GM12878 (cell line): ENCODE data around the gene SORL1. TPM values are rescaled to one million over a fixed set of nuclear protein-coding genes. Genes with fewer than 3 reads are reported as not detected.

Source experiments
- ATAC-seq: fragments of 200-7000 bp; cut with Tn5 transposase; 3 replicates; pipeline ENCODE4 v1.9.1; 2020; ENCODE audit warnings: mild to moderate bottlenecking, moderate library complexity
- BruUV-seq: library from RNA; stranded (reverse); fragments of 400-500 nt; replicated peaks from 2 replicates; lab custom pipeline; 2021; lab: Mats Ljungman, UMichigan
- CTCF ChIA-PET: fragments of 300-600 bp; sonication (Branson Sonifier 250); formaldehyde crosslinking; extraction: SDS; loops from one replicate; lab custom pipeline; 2021; ENCODE audit warnings: inconsistent platforms; lab: Yijun Ruan, JAX
- POLR2A ChIA-PET: fragments of 350-600 bp; formaldehyde crosslinking; extraction: SDS; loops from one replicate; lab custom pipeline; 2021; ENCODE audit warnings: inconsistent platforms; lab: Charles Lee
- RAD21 ChIA-PET: fragments of 300-600 bp; sonication (Branson Sonifier 250); formaldehyde crosslinking; loops from one replicate; lab custom pipeline; 2023; ENCODE audit warnings: antibody characterized with exemption; ENCODE audit not compliant: unreplicated experiment; lab: Charles Lee
- SMC1A ChIA-PET: fragments of 300-600 bp; sonication (Branson Sonifier 250); formaldehyde crosslinking; loops from one replicate; lab custom pipeline; 2023; ENCODE audit not compliant: unreplicated experiment, uncharacterized antibody; lab: Charles Lee
- DNase-seq: peaks from one replicate; pipeline ENCODE4 v3.0.0-alpha.2; 2011; ENCODE audit warnings: low read depth, low spot score
- FAIRE-seq: peaks from 3 replicates; lab custom pipeline; 2011; peaks lifted over from hg19 to GRCh38; lab: Jason Lieb, UNC
- H2AFZ ChIP-seq: 2 replicates; pipeline ENCODE4 v1.6.0; 2011; ENCODE audit warnings: low read depth, low read length, control low read depth; ENCODE audit not compliant: control insufficient read depth
- H3K27ac ChIP-seq: 2 replicates; pipeline ENCODE4 v1.5.1; 2011; ENCODE audit warnings: control low read depth; ENCODE audit not compliant: control insufficient read depth, insufficient read depth
- H3K27me3 ChIP-seq, 2 experiments: replicated peaks in 1 of 2; 2 replicates each; pipeline versions ENCODE4 v1.6.0 to v1.6.1; 2011; ENCODE audit warnings: low read length in 1 of 2; ENCODE audit not compliant: control insufficient read depth in 2 of 2, insufficient read depth in 2 of 2
- H3K36me3 ChIP-seq, 2 experiments: 2 replicates each; pipeline ENCODE4 v1.5.1; 2011; ENCODE audit warnings: low read length in 1 of 2; ENCODE audit not compliant: control insufficient read depth in 2 of 2, insufficient read depth in 2 of 2
- H3K4me1 ChIP-seq: 2 replicates; pipeline ENCODE4 v1.6.1; 2011; ENCODE audit warnings: mild to moderate bottlenecking, low read length, moderate library complexity, mixed read lengths; ENCODE audit not compliant: control insufficient read depth, insufficient read depth
- H3K4me2 ChIP-seq: 2 replicates; pipeline ENCODE4 v1.6.0; 2011; ENCODE audit warnings: control low read depth; ENCODE audit not compliant: control insufficient read depth, insufficient read depth
- H3K4me3 ChIP-seq: fragments of 200-600 bp; sonication (generic); 2 replicates; pipeline ENCODE4 v1.5.1; 2016
- H3K79me2 ChIP-seq: 2 replicates; pipeline ENCODE4 v1.6.0; 2011; ENCODE audit warnings: low read length; ENCODE audit not compliant: control insufficient read depth, insufficient read depth
- H3K9ac ChIP-seq: 2 replicates; pipeline ENCODE4 v1.8.0; 2011; ENCODE audit warnings: low read length, control low read depth, mixed read lengths; ENCODE audit not compliant: control insufficient read depth, insufficient read depth
- H3K9me3 ChIP-seq: replicated peaks from 3 replicates; pipeline ENCODE4 v1.5.1; 2011; ENCODE audit warnings: mild to moderate bottlenecking, low read length; ENCODE audit not compliant: control insufficient read depth, insufficient read depth
- H4K20me1 ChIP-seq: 2 replicates; pipeline ENCODE4 v1.6.0; 2011; ENCODE audit not compliant: control insufficient read depth, insufficient read depth
- BCL11A ChIP-seq: IDR thresholded peaks from 2 replicates; pipeline ENCODE4 v1.6.1; 2011; ENCODE audit warnings: low read depth, low read length
- CHD2 ChIP-seq: IDR thresholded peaks from 2 replicates; pipeline ENCODE4 v1.6.1; 2011; ENCODE audit warnings: low read depth, low read length, improper control_type of control experiment, borderline replicate concordance
- GATAD2B ChIP-seq: fragments of 450-650 bp; conservative IDR thresholded peaks from 2 replicates; pipeline ENCODE4 v1.6.1; 2017; ENCODE audit warnings: low read depth, mild to moderate bottlenecking, moderate library complexity
- KLF5 ChIP-seq: fragments of 450-650 bp; IDR thresholded peaks from 2 replicates; pipeline ENCODE4 v1.6.1; 2014; ENCODE audit warnings: mild to moderate bottlenecking; ENCODE audit not compliant: partially characterized antibody
- LARP7 ChIP-seq: fragments of 450-650 bp; IDR thresholded peaks from 2 replicates; pipeline ENCODE4 v1.6.1; 2017; ENCODE audit warnings: mild to moderate bottlenecking
- POLR2AphosphoS2 ChIP-seq: IDR thresholded peaks from 2 replicates; pipeline ENCODE4 v1.6.1; 2011; ENCODE audit warnings: low read depth, mild to moderate bottlenecking, low read length, improper control_type of control experiment, moderate library complexity
- SPI1 ChIP-seq: IDR thresholded peaks from 2 replicates; pipeline ENCODE4 v1.6.1; 2011; ENCODE audit warnings: low read depth, mild to moderate bottlenecking, low read length, moderate library complexity, borderline replicate concordance; ENCODE audit not compliant: insufficient read depth
- TCF12 ChIP-seq: IDR thresholded peaks from 2 replicates; pipeline ENCODE4 v1.6.1; 2011; ENCODE audit warnings: low read depth, mild to moderate bottlenecking, low read length
- ZNF207 ChIP-seq: fragments of 450-650 bp; IDR thresholded peaks from 2 replicates; pipeline ENCODE4 v1.6.1; 2014; ENCODE audit warnings: antibody characterized with exemption, mild to moderate bottlenecking, borderline replicate concordance
- WGBS: methylation state at CpG from one replicate; pipeline ENCODE4 v1.1.6; 2016; ENCODE audit warnings: low lambda C conversion rate; ENCODE audit not compliant: insufficient replicate concordance, insufficient coverage; ENCODE audit errors: missing lambda C conversion rate; 5-methylcytosine and 5-hydroxymethylcytosine counted together
- in situ Hi-C: fragments of 300-500 bp; cut with MboI; formaldehyde crosslinking; loops from 9 replicates; pipeline ENCODE4 v1.14.3; 2018; ENCODE audit warnings: mixed read lengths
- intact Hi-C: fragments of 100-400 bp; cut with micrococcal nuclease; formaldehyde crosslinking; loops from one replicate; pipeline ENCODE4 v1.14.2; 2022; ENCODE audit not compliant: unreplicated experiment
- polyA plus RNA-seq, 11 experiments: library from polyadenylated mRNA; depleted of rRNA in 4 of 11; unstranded in 6 of 11; stranded (reverse) in 5 of 11; fragments of >200 nt; fragmentation: Nextera tagmentation in 4 of 11; fragmentation: Illumina TruSeq in 1 of 11; extraction: Ambion mirVana in 4 of 11; extraction: Trizol in 1 of 11; gene quantifications; 1 replicate in 1 of 11; 2 replicates in 10 of 11; pipeline versions ENCODE4 v1.2.1 to v1.2.3, GENCODE V29; 2011 to 2016; ENCODE audit warnings: inconsistent platforms in 2 of 11, missing spikeins in 2 of 11, low read depth in 1 of 11
- total RNA-seq, 4 experiments: library from RNA; depleted of rRNA in 3 of 4; stranded (reverse); fragments of >200 nt in 3 of 4; fragmentation: Illumina TruSeq in 1 of 4; extraction: Trizol in 1 of 4; gene quantifications; 2 replicates each; pipeline versions ENCODE4 v1.2.1 to v1.2.3, GENCODE V29; 2013 to 2021

SORL1 gene
- total and polyA plus RNA-seq, 10 of the 15 experiments (the other 5 are each of a cell fraction or from before 2014, with no cell fraction given) = 20.2 to 107 (median 59.9) TPM

- SMC1A ChIA-PET = no interaction called here
- ATAC-seq = no peak
- POLR2A ChIA-PET = no interaction called here
- Histone ChIP-seq H3K79me2 (peaks cover 4% of the 10 kb centered on the region), H3K9ac (no peak overlapping the region)
- no TSS peak for BruUV-seq
- no peak for TF ChIP-seq TCF12
- no peak for TF ChIP-seq GATAD2B
- TF ChIP-seq CHD2 = no peak
- no peak for TF ChIP-seq ZNF207
- TF ChIP-seq SPI1 = no peak
- TF ChIP-seq KLF5 = no peak
- TF ChIP-seq POLR2AphosphoS2 = no peak
- TF ChIP-seq, all 136 proteins: peak for 0
- Histone ChIP-seq H3K36me3 (peaks cover 27 to 37% of the 10 kb centered on the region in 2 experiments), H3K4me1 (no peaks in the 10 kb centered on the region), H4K20me1 (no peaks in the 10 kb centered on the region), H3K4me2 (no peak overlapping the region), H3K27me3 (no peaks in the 10 kb centered on the region), H3K4me3 (no peak overlapping the region), H3K27ac (no peak overlapping the region), H2AFZ (no peak overlapping the region), H3K9me3 (no peaks in the 10 kb centered on the region)
- no peak for FAIRE-seq
- WGBS = 93% methylated on average over 2 of the region's 2 CpGs
- in situ Hi-C loops (no loop called here), intact Hi-C loops (no loop called here)
- RAD21 ChIA-PET = no interaction called here
- no peak for DNase-seq
- CTCF ChIA-PET = no interaction called here
These were observed 151.2 kb downstream of the SORL1 start for GRCh38 chr11:121603316-121603715.

DNA sequence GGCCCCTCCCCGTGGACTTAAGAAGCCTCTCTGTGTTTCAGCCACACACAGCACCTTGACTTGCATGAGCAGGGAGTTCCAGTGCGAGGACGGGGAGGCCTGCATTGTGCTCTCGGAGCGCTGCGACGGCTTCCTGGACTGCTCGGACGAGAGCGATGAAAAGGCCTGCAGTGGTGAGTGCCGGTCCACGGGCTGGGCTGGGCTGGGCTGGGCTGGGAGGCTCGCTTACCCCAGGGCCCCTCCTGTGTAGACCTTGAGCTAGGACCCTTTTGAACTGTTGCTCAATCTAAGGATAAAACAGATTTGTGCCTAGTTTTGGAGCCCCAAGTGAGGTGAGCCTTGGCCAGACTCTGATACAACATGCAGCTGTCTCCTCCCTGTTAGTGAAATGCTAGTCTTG lies 152.0 kb downstream of the SORL1 start:
- Histone ChIP-seq H3K4me3 (no peak overlapping the region), H3K79me2 (peaks cover 3% of the 10 kb centered on the region), H4K20me1 (no peaks in the 10 kb centered on the region), H3K4me1 (no peaks in the 10 kb centered on the region), H3K9ac (no peak overlapping the region), H3K27ac (no peak overlapping the region), H2AFZ (no peak overlapping the region), H3K4me2 (no peak overlapping the region), H3K36me3 (peaks cover 33 to 42% of the 10 kb centered on the region in 2 experiments), H3K27me3 (no peaks in the 10 kb centered on the region), H3K9me3 (no peaks in the 10 kb centered on the region)
- CTCF ChIA-PET = interaction anchor here (0.6 kb wide), 1 partner anchor 411 kb away, joined by 3 read pairs; no protein-coding TSS in a partner anchor
- FAIRE-seq (no peak), ATAC-seq (no peak), DNase-seq (no peak)
- POLR2A ChIA-PET = no interaction called here
- in situ Hi-C loops (no loop called here), intact Hi-C loops (no loop called here)
- TF ChIP-seq LARP7 (no peak), BCL11A (no peak)
- SMC1A ChIA-PET = no interaction called here
- no TSS peak for BruUV-seq
- RAD21 ChIA-PET = no interaction called here
- WGBS = 96% methylated on average over 13 of the region's 13 CpGs
